WERI-Rb-1 (cell line): ENCODE results near the gene EDN3.
"Not testable (repeated sequence)": the region's sequence is repeated elsewhere in the genome, so short reads cannot be mapped to it uniquely, and the experiment has no call there.

Source experiments
- DNase-seq: peaks from one replicate; pipeline ENCODE4 v3.0.0-alpha.2; 2020
- H3K27ac ChIP-seq: fragments of 250-450 bp; sonication (Bioruptor Pico); 2 replicates; pipeline ENCODE4 v1.5.1; 2020; ENCODE audit warnings: mild to moderate bottlenecking, moderate library complexity
- H3K27me3 ChIP-seq: fragments of 250-450 bp; sonication (Bioruptor Pico); 2 replicates; pipeline ENCODE4 v1.5.1; 2021; ENCODE audit warnings: mild to moderate bottlenecking, low read depth, moderate library complexity; ENCODE audit not compliant: insufficient read depth, severe bottlenecking
- H3K36me3 ChIP-seq: fragments of 250-450 bp; sonication (Bioruptor Pico); 2 replicates; pipeline ENCODE4 v1.5.1; 2020; ENCODE audit warnings: mild to moderate bottlenecking, moderate library complexity
- H3K4me3 ChIP-seq: 2 replicates; pipeline ENCODE4 v1.5.1; 2011; ENCODE audit warnings: low read depth, mild to moderate bottlenecking, control low read depth, low read length
- H3K9me3 ChIP-seq: fragments of 250-450 bp; sonication (Bioruptor Pico); 2 replicates; pipeline ENCODE4 v1.5.1; 2021; ENCODE audit warnings: mild to moderate bottlenecking, moderate library complexity; ENCODE audit not compliant: severe bottlenecking
- CTCF ChIP-seq: IDR thresholded peaks from 2 replicates; pipeline ENCODE4 v1.5.1; 2011; ENCODE audit warnings: low read depth, mild to moderate bottlenecking, control low read depth, inconsistent platforms, low read length

The EDN3 gene

DNA sequence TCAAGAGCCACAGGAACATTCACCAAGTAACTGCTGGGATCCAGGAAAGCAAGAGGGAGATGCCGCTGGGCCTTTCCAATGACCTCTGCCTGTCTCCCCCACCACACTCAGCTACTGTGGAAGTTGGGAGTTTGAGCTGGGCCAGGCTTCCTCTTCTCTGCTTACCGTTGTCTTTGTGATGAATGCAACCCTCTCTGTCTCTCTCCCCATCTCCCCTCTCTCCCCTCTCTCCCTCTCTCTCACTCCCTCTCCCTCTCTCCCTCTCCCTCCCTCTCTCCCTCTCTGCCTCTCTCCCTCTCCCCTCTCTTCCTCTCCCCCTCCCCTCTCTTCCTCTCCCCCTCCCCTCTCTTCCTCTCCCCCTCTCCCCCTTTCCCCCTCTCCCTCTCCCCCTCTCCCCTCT lies 54.8 kb downstream of the EDN3 start:
- no peak for DNase-seq
- H3K4me3 ChIP-seq, result no peak overlapping the region
- H3K27me3 ChIP-seq, result no peaks in the 10 kb centered on the region
- no peak for TF ChIP-seq CTCF
- H3K27ac ChIP-seq, result no peak overlapping the region
- no peaks in the 10 kb centered on the region for H3K36me3 ChIP-seq
- no peaks in the 10 kb centered on the region for H3K9me3 ChIP-seq

GRCh38 chr20:59356662-59357165 lies 56.3 kb downstream of the EDN3 start:
- DNase-seq, result no peak
- H3K27ac ChIP-seq, result no peak overlapping the region
- H3K4me3 ChIP-seq, result no peak overlapping the region
- no peaks in the 10 kb centered on the region for H3K36me3 ChIP-seq
- no peaks in the 10 kb centered on the region for H3K9me3 ChIP-seq
- no peaks in the 10 kb centered on the region for H3K27me3 ChIP-seq
- no peak for TF ChIP-seq CTCF

DNA sequence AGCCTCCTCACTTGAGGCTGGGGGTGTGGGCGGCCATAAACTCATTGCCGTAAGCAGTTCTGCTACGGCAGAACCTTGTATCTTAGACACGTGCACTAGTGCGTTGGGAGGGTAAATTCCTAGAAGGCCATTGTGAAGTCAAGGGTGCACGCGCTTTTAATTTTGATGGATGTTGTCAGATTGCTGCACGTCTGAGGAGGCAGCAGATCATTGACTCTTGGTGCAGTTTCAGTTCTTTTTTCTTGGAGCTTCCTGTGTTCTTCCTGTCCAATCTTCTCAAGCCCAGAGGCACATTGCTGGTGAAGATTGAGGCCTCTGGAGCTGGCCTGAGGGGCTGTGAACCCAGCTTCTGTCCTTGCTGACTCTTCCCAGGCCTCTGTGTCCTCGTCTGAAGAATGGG lies 58.4 kb downstream of the EDN3 start:
- DNase-seq, H3K9me3 ChIP-seq, H3K4me3 ChIP-seq, H3K27me3 ChIP-seq, H3K36me3 ChIP-seq, H3K27ac ChIP-seq: not testable (repeated sequence)

DNA sequence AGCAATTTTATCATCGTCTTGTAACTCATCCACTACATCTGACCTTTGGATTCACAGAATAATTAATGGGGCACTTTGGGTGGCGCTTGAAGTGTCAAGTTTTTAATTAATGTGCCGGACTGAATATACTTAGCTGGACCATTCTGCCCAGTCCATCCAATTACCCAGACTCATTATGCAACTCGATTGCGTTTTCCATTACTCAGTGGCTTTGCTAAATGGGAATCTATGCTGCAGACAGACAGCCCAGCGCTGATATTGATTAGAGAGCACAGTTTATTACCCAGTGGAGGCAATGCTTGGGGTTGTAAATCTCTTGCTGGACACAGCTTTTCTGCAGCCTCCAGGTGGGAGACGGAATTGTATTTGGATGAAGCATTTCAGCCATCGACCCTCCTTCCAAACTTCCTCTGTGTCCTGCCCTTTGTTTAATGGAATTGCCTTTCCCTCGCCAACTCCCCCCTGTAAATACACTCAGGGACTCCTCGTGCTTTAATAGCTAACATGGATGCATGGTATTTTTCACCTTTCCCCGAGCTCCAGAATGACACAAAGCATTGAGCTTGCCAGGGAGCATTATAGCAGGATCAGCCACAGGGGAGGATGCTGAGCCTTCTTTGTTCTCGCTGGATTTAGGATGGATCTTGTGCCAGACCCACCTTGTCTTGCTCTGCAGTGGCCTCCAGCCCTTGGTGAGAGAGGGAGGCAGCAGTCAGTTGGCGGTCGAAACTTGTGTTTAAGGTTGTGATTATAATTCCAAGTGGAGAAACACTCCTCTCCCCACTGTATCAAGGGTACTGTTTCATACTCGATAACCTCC lies 59.7 kb downstream of the EDN3 start:
- no peak for TF ChIP-seq CTCF
- Histone ChIP-seq H3K27ac (no peak overlapping the region), H3K36me3 (no peaks in the 10 kb centered on the region), H3K27me3 (no peaks in the 10 kb centered on the region), H3K9me3 (no peaks in the 10 kb centered on the region), H3K4me3 (no peak overlapping the region)
- no peak for DNase-seq

GRCh38 chr20:59360934-59361333 lies 60.5 kb downstream of the EDN3 start:
- Histone ChIP-seq H3K36me3 (no peaks in the 10 kb centered on the region), H3K4me3 (no peak overlapping the region), H3K9me3 (no peaks in the 10 kb centered on the region), H3K27me3 (no peaks in the 10 kb centered on the region), H3K27ac (no peak overlapping the region)
- DNase-seq, result no peak
- no peak for TF ChIP-seq CTCF

DNA sequence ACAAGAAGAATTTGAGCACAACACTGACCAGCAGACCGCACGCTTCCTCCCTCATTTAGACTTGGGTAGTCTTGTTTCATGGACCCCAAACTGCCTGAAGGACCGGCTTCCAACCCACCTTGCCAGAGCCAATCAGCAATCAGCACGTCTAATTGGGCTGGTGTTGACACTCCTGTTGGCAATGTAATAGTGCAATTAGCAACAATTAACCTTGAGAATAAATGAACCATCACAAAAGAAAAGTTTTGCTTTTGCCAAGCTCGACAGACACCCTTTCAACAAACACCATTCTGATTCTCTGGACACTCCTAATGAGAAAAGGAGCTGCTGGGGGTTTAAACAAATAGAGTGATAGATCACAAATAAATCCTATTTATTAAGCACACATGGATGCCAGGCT lies 61.0 kb downstream of the EDN3 start:
- Histone ChIP-seq H3K36me3 (no peaks in the 10 kb centered on the region), H3K27ac (no peak overlapping the region), H3K9me3 (no peaks in the 10 kb centered on the region), H3K27me3 (no peaks in the 10 kb centered on the region), H3K4me3 (no peak overlapping the region)
- no peak for TF ChIP-seq CTCF
- no peak for DNase-seq
